ENCODE measurements around the gene ZC3H7B.
A peak's percentile ranks its signal among the peaks of the same experiment; 100 is the strongest.
"Not testable (repeated sequence)": the region's sequence is repeated elsewhere in the genome, so short reads cannot be mapped to it uniquely, and the experiment has no call there.

ZC3H7B gene

DNA sequence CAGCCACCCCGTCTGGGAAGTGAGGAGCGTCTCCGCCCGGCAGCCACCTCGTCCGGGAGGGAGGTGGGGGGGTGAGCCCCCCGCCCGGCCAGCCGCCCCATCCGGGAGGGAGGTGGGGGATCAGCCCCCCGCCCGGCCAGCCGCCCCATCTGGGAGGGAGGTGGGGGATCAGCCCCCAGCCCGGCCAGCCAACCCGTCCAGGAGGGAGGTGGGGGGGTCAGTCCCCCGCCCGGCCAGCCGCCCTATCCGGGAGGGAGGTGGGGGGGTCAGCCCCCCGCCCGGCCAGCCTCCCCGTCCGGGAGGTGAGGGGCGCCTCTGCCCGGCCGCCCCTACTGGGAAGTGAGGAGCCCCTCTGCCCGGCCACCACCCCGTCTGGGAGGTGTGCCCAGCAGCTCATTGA is 6.5 kb upstream of the ZC3H7B start:
- in situ Hi-C loops (cut with MboI; ENCODE audit: low sequenced_read_pairs); H3K4me3 ChIP-seq; DNase-seq (ENCODE audit: low spot score in 2 of 2); H3K9me3 ChIP-seq; H3K36me3 ChIP-seq (replicated peaks); H3K27me3 ChIP-seq (ENCODE audit: low read depth): not testable (repeated sequence)
- H3K4me1 ChIP-seq: peaks cover 11% of the 10 kb centered on the region

DNA sequence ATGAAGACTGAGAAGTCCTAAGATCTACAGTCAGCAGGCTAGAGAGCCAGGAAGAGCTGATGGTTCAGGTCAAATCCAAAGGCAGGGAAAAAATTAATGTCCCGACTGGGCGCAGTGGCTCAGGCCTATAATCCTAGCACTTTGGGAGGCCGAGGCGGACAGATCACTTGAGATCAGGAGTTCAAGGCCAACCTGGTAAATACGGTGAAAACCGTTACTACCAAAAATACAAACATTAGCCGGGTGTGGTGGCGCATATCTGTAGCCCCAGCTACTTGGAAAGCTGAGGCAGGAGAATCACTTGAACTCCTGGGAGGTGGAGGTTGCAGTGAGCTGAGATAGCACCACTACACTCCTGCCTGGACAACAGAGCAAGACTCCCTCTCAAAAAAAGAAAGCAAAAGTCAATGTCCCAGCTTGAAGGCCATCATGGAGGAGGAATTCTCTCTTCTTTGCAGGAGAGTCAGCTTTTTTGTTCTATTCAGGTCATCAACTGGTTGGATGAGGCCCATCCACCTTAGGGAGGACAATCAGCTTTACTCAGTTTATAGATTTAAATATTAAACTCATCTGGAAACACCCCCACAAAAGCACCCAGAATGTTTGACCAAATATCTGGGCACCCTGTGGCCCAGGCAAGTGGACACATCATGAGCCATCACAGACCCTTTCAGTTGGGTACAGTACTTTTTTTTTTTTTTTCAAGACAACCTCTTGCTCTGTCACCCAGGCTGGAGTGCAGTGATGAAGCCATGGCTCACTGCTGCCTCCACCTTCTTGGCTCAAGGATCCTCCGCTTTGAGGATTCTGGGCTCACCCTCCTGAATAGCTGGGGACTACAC is 4.3 kb upstream of the ZC3H7B start:
- no peak for DNase-seq (ENCODE audit: low spot score in 2 of 2)
- H3K4me3 ChIP-seq: no peak overlapping the region
- peaks cover 6% of the 10 kb centered on the region; the same call in 1 of the 2 replicates for H3K36me3 ChIP-seq (replicated peaks)
- H3K4me1 ChIP-seq: peaks cover 3% of the 10 kb centered on the region; the same call in 1 of the 2 replicates
- in situ Hi-C loops (cut with MboI; ENCODE audit: low sequenced_read_pairs): no loop called here
- H3K9me3 ChIP-seq: no peaks in the 10 kb centered on the region
- H3K27me3 ChIP-seq (ENCODE audit: low read depth): no peaks in the 10 kb centered on the region

DNA sequence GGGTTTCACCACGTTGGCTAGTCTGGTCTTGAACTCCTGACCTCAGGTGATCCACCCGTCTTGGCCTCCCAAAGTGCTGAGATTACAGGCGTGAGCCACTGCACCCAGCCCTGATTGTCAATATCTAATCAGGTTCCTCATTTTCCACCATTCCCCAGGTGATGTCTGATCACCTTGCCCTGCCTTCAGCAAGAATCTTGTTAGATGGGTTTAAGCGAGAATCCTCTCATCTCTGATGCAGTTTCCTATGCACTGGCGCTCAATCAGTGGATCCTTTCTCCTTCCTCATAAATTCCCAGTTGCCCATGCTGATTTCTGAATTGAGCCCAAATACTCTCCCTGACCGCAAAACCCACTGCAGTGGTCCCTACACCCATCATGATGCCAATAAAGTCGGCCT is 664 bp upstream of the ZC3H7B start:
- DNase-seq (ENCODE audit: low spot score in 2 of 2): no peak
- in situ Hi-C loops (cut with MboI; ENCODE audit: low sequenced_read_pairs): no loop called here
- H3K27me3 ChIP-seq (ENCODE audit: low read depth): no peaks in the 10 kb centered on the region
- no peaks in the 10 kb centered on the region for H3K9me3 ChIP-seq
- H3K4me3 ChIP-seq: peak overlapping the region; percentile 82
- H3K4me1 ChIP-seq: peaks cover 10% of the 10 kb centered on the region
- peaks cover 8% of the 10 kb centered on the region; the same call in 1 of the 2 replicates for H3K36me3 ChIP-seq (replicated peaks)

DNA sequence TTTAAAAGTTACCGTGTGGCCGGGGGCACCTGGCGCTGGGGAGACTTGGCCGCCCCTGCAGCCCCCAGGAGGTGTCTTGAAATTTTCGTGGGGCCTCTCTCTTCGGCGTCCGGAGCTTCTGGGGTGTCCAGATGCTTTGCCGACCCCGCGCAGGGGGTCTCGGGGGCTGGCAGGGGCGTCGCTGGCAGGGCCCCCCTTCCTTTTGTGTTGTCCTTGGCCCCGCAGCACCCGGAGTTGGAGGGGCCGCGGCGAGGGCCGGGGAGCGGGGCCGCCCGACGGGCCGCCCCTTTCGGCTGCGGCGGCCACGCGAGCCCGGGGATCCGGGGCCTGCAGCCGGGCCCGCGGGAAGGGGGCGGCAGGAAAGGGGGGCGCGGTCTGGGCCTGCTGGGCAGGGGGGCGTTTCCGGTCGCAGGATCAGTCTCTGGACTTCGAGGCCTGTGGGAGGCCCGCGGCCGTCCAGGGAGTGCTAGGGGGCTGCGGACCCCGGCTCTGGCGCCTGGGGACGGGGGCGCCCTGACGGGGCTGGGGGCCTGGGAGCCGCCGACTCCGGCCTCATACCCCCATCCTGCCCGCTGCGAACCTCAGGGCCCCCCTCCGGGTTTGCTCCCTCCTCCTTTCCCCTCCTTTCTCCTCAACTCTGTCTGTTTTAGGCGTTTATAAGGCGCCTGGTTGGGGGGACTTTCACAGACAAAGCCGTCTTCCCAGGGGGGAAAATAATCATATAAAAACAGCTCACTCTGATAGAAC is 869 bp downstream of the ZC3H7B start:
- Histone ChIP-seq H3K4me3 (peak overlapping the region; percentile 82), H3K36me3 (replicated peaks) (peaks cover 8% of the 10 kb centered on the region; the same call in 1 of the 2 replicates), H3K9me3 (no peaks in the 10 kb centered on the region), H3K27me3 (ENCODE audit: low read depth) (no peaks in the 10 kb centered on the region), H3K4me1 (peaks cover 10% of the 10 kb centered on the region)
- in situ Hi-C loops (cut with MboI; ENCODE audit: low sequenced_read_pairs): no loop called here
- peak in 1 of 2 experiments; percentile 29 for DNase-seq (ENCODE audit: low spot score in 2 of 2)

DNA sequence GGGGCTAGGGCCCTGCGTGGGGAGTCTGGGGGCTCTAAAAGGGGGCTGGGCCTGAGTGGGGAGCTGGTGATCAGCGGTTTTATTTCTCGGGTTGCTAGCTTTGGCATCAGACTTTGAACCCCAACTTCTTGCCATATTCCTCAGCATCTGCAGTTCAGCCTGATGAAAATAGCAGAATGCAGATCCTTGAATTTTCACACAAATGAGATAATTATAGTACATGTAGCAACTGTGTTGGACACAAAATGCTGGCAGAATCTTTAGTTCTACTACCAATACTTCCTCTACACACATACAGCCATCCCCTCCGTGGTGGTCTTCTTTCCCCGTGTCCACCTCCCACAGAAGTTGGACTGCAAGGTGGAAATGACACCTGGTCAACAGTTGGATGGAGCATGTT is 1.5 kb downstream of the ZC3H7B start:
- peaks cover 13% of the 10 kb centered on the region; the same call in 1 of the 2 replicates for H3K36me3 ChIP-seq (replicated peaks)
- peak overlapping the region; percentile 82 for H3K4me3 ChIP-seq
- in situ Hi-C loops (cut with MboI; ENCODE audit: low sequenced_read_pairs): no loop called here
- DNase-seq (ENCODE audit: low spot score in 2 of 2): no peak
- H3K9me3 ChIP-seq: no peaks in the 10 kb centered on the region
- no peaks in the 10 kb centered on the region for H3K27me3 ChIP-seq (ENCODE audit: low read depth)
- peaks cover 10% of the 10 kb centered on the region for H3K4me1 ChIP-seq

DNA sequence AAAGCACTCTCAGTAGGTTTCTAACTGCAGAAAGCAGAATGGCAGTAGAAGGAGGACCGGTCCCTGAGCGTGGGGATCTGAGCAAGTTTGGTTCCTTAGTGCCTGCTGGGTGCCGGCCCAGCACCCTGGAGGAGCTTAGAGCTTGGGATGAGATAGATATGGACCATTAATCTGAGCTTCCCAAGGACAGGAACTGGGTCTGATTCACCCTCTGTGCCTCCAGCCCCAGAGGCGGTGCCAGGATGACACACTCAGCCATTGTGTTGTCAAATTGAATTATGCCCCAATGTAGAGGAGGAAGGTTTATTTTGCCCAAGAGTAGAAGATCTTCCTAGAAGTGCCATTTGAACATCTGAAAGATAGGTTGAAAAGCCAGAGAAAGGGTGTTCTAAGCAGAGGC is 4.3 kb downstream of the ZC3H7B start:
- H3K27me3 ChIP-seq (ENCODE audit: low read depth): no peaks in the 10 kb centered on the region
- no peak for DNase-seq (ENCODE audit: low spot score in 2 of 2)
- peaks cover 10% of the 10 kb centered on the region for H3K4me1 ChIP-seq
- no peak overlapping the region for H3K4me3 ChIP-seq
- no peaks in the 10 kb centered on the region for H3K9me3 ChIP-seq
- in situ Hi-C loops (cut with MboI; ENCODE audit: low sequenced_read_pairs): no loop called here
- peaks cover 14% of the 10 kb centered on the region for H3K36me3 ChIP-seq (replicated peaks)

DNA sequence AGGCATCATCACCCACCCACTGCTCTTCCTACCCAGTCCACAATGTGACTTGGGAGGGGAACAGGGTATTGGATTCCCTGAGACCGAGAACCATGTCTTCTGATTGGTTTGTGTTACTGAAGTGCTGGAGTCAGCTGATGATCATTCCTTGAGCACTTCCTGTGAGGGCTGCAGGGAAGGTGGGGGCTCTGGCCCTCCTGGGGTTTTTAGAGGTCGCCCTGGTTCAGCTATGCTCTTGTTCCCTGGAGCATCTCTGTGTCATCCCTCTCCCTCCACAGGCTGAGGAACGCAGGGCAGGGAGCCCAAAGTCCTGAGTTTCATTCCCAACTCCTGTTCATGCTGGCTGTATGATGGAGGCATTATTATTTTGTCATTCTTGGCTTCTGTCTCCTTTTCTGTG is 6.7 kb downstream of the ZC3H7B start:
- peaks cover 9% of the 10 kb centered on the region for H3K36me3 ChIP-seq (replicated peaks)
- H3K4me1 ChIP-seq: peaks cover 8% of the 10 kb centered on the region
- no peak overlapping the region for H3K4me3 ChIP-seq
- in situ Hi-C loops (cut with MboI; ENCODE audit: low sequenced_read_pairs): no loop called here
- no peak for DNase-seq (ENCODE audit: low spot score in 2 of 2)
- H3K27me3 ChIP-seq (ENCODE audit: low read depth): no peaks in the 10 kb centered on the region
- H3K9me3 ChIP-seq: no peaks in the 10 kb centered on the region

DNA sequence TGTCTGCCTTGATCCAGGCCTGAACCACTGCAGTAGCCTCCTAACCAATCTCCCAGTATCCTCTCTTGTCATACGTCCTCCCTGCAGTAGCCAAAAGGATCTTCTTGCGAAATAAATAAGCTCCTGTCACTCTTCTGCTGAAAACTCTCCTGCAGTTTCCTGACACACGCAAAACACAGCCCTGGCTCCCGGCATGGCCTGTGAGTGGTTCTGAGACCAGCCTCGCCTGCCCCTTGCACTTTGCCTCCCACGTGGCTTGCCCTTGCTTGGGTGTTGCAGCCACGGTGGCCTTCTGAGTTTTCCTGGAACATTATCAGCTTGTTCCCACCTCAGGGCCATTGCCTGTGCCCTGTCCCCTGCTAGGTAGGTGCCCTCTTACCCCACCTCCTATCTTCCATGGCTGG is 7.2 kb downstream of the ZC3H7B start:
- Histone ChIP-seq H3K27me3 (ENCODE audit: low read depth) (no peaks in the 10 kb centered on the region), H3K4me3 (no peak overlapping the region), H3K36me3 (replicated peaks) (peaks cover 9% of the 10 kb centered on the region), H3K4me1 (peaks cover 5% of the 10 kb centered on the region), H3K9me3 (no peaks in the 10 kb centered on the region)
- DNase-seq (ENCODE audit: low spot score in 2 of 2): no peak
- in situ Hi-C loops (cut with MboI; ENCODE audit: low sequenced_read_pairs): no loop called here

DNA sequence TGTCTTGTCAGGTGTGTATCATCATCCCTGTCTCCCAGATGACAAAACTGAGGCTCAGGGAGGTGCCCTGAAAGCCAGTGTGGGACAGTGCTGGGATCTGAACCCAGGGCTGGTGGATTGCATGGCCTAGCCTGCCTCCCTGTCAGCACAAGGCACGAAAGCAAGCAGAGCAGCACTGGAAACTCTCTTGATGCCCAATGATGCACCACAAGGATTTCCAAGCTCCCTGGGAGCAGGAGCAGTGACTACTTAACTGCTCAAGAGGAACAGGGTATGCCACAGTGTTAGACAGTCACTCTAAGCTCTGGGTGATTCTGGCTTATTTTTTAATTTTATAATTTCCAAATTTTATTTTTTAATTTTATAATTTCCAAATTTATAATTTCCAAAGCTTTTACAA is 9.0 kb downstream of the ZC3H7B start:
- in situ Hi-C loops (cut with MboI; ENCODE audit: low sequenced_read_pairs): no loop called here
- peaks cover 5% of the 10 kb centered on the region for H3K4me1 ChIP-seq

DNA sequence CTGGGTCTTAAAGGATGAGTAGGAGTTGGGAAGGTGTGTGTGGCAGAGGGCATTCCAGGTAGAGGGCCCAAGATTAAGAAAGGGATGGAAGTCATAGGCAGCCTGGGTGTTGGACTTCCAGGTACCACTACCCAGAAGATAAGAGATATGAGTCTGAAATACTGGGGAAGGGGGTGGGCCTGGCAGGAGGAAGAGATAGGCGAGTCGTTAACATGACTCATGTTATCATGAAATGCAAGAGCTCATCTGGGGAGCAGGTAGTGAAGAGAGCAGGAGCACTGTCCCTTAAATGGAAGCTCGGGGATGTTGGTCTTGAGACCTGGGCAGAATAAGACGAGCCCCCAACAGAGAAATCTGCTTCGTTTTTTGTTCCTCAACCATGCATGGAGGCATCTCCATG is 10.2 kb downstream of the ZC3H7B start:
- in situ Hi-C loops (cut with MboI; ENCODE audit: low sequenced_read_pairs): no loop called here
- Histone ChIP-seq H3K4me1 (peaks cover 5% of the 10 kb centered on the region), H3K36me3 (replicated peaks) (peaks cover 6% of the 10 kb centered on the region), H3K4me3 (no peak overlapping the region), H3K9me3 (no peaks in the 10 kb centered on the region), H3K27me3 (ENCODE audit: low read depth) (no peaks in the 10 kb centered on the region)
- DNase-seq (ENCODE audit: low spot score in 2 of 2): no peak

More for the DNA sequence above, 9.0 kb downstream of the ZC3H7B start:
- DNase-seq (ENCODE audit: low spot score in 2 of 2): no peak
- Histone ChIP-seq H3K27me3 (ENCODE audit: low read depth) (no peaks in the 10 kb centered on the region), H3K9me3 (no peaks in the 10 kb centered on the region), H3K36me3 (replicated peaks) (peaks cover 6% of the 10 kb centered on the region), H3K4me3 (no peak overlapping the region)

DNA sequence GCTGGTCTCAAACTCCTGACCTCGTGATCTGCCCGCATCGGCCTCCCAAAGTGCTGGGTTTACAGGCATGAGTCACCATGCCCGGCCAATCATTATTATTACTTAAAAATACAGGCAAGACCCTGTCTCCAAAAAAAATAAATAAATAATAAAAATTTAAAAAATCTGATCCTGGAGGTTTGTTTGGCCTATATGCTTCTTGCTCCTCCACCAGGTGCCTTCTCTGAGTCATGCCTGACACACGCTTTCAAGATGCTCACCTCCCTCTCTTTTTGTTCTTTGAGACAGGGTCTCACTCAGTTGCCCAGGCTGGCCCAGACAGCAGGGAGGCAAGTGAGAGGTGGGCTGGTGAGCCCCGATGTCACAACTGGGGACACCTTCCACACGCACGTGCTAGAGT is 13.5 kb downstream of the ZC3H7B start:
- in situ Hi-C loops (cut with MboI; ENCODE audit: low sequenced_read_pairs): no loop called here
- Histone ChIP-seq H3K9me3 (no peaks in the 10 kb centered on the region), H3K27me3 (ENCODE audit: low read depth) (no peaks in the 10 kb centered on the region), H3K4me1 (peaks cover 5% of the 10 kb centered on the region), H3K4me3 (no peak overlapping the region), H3K36me3 (replicated peaks) (no peaks in the 10 kb centered on the region)
- DNase-seq (ENCODE audit: low spot score in 2 of 2): no peak

DNA sequence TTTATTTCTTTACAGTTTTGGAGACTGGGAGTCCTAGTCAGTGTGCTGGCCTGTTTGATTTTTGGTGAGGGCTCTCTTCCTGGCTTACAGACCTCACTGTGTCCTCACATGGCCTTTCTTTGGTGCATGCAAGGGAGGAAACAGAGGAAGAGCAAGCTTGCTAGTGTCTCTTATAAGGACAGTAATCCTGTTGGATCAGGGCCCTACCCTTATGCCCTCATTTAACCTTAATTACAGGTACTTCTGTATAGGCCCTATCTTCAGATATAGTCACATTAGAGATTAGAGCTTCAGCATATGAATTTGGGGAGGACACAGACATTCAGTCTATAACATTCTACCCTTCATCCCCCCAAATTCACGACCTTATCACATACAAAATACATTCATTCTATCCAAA is 14.3 kb downstream of the ZC3H7B start:
- Histone ChIP-seq H3K36me3 (replicated peaks) (no peaks in the 10 kb centered on the region), H3K4me3 (no peak overlapping the region), H3K4me1 (peaks cover 5% of the 10 kb centered on the region), H3K27me3 (ENCODE audit: low read depth) (no peaks in the 10 kb centered on the region), H3K9me3 (no peaks in the 10 kb centered on the region)
- no peak for DNase-seq (ENCODE audit: low spot score in 2 of 2)
- in situ Hi-C loops (cut with MboI; ENCODE audit: low sequenced_read_pairs): no loop called here

DNA sequence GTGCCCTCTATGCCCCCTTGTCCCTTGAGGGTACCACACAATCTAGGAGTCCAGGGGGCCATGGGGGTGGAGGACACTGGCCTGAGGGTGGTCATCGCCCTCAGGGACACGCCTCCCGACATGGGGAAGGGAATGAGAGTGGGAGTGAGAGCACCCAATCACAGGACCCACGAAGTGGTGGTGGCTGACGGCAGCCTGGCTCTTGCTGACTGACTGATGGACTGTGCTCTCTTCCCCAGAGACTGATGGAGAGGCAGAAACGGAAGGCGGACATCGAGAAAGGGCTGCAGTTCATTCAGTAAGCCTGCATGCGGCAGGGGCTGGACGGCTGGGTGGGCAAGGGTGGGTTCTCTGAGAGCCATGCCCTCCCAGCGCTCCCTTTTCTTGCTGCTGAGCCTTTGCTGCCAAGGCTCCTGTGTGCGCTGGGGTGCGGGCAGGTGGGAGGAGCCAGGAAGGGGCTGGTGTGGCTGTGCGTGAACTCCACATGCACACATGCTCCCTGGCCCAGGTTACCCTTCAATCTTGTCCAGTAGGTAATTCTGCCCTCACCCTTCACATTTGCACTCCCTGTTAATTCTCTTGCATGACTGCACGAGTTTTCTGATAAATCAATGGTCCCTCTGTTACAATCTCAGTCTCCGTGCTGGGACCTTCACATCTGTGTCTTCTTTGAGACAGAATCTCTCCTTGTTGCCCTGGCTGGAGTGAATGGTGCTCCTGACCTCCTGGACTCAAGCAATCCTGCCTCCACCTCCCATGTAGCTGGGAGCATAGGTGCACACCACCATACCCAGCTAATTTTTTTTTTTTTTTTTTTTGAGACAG is 19.3 kb downstream of the ZC3H7B start:
- H3K4me1 ChIP-seq: no peaks in the 10 kb centered on the region
- no peaks in the 10 kb centered on the region for H3K27me3 ChIP-seq (ENCODE audit: low read depth)
- in situ Hi-C loops (cut with MboI; ENCODE audit: low sequenced_read_pairs): no loop called here
- peaks cover 10% of the 10 kb centered on the region; the same call in 1 of the 2 replicates for H3K36me3 ChIP-seq (replicated peaks)
- no peak for DNase-seq (ENCODE audit: low spot score in 2 of 2)
- H3K4me3 ChIP-seq: no peak overlapping the region
- no peaks in the 10 kb centered on the region for H3K9me3 ChIP-seq

All from HAP-1 (cell line).